Sigmoid colon (tissue), 7 donors: ENCODE data around the gene ABCF1. TPM values are rescaled to one million over a fixed set of nuclear protein-coding genes. Genes with fewer than 3 reads are reported as not detected.
"Not testable (repeated sequence)": the region's sequence is repeated elsewhere in the genome, so short reads cannot be mapped to it uniquely, and the experiment has no call there.

ENCODE experiments used
- DNase-seq: peaks from one replicate; pipeline ENCODE4 v3.0.0-alpha.2; 2019
- H3K27ac ChIP-seq, 4 donors: fragments of 200-600 bp; sonication (generic); one replicate each; pipeline ENCODE4 v1.5.1; 2016 to 2019; ENCODE audit warnings: mild to moderate bottlenecking in 1 of 4
- H3K27me3 ChIP-seq, 3 donors: fragments of 200-600 bp; sonication (generic); one replicate each; pipeline ENCODE4 v1.5.1; 2019; ENCODE audit warnings: mild to moderate bottlenecking in 1 of 3
- H3K36me3 ChIP-seq, 4 donors: fragments of 200-600 bp; sonication (generic); one replicate each; pipeline ENCODE4 v1.5.1; 2016 to 2019
- H3K4me1 ChIP-seq, 4 donors: fragments of 200-600 bp; sonication (generic); one replicate each; pipeline ENCODE4 v1.5.1; 2017 to 2019
- H3K4me3 ChIP-seq, 4 donors: fragments of 200-600 bp; sonication (generic); one replicate each; pipeline ENCODE4 v1.5.1; 2017 to 2019; ENCODE audit warnings: mild to moderate bottlenecking in 2 of 4, moderate library complexity in 1 of 4
- H3K9me3 ChIP-seq, 4 donors: fragments of 200-600 bp in 3 of 4; sonication (generic) in 3 of 4; one replicate each; pipeline versions ENCODE4 v1.5.1 to v1.6.1; 2013 to 2019
- CTCF ChIP-seq, 4 experiments: fragments of 450-650 bp in 3 of 4; fragments of 200-600 bp in 1 of 4; IDR thresholded peaks; one replicate each; pipeline ENCODE4 v1.5.1; 2016 to 2019; ENCODE audit warnings: antibody characterized with exemption in 4 of 4, mild to moderate bottlenecking in 3 of 4, moderate library complexity in 2 of 4
- EP300 ChIP-seq, 4 donors: sonication (generic); formaldehyde crosslinking; IDR thresholded peaks; one replicate each; pipeline ENCODE4 v1.6.1; 2017; ENCODE audit warnings: antibody characterized with exemption in 4 of 4
- POLR2A ChIP-seq, 2 donors: fragments of 450-650 bp; IDR thresholded peaks; one replicate each; pipeline ENCODE4 v1.6.1; 2016; ENCODE audit warnings: antibody characterized with exemption in 2 of 2, mild to moderate bottlenecking in 2 of 2, moderate library complexity in 2 of 2
- POLR2AphosphoS5 ChIP-seq, 4 donors: sonication (generic); formaldehyde crosslinking; IDR thresholded peaks; one replicate each; pipeline ENCODE4 v1.6.1; 2017; ENCODE audit warnings: antibody characterized with exemption in 4 of 4
- WGBS, 2 donors: extraction: QIAGEN DNeasy Blood & Tissue Kit; methylation state at CpG; one replicate each; pipeline ENCODE4 v1.1.7; 2013; 5-methylcytosine and 5-hydroxymethylcytosine counted together
- intact Hi-C: fragments of 100-400 bp; cut with DNase I; formaldehyde crosslinking; loops from one replicate; pipeline ENCODE4 v1.15.1; 2023
- polyA plus RNA-seq, 3 donors: library from polyadenylated mRNA; stranded (reverse); fragments of 200-250 nt; gene quantifications; one replicate each; pipeline ENCODE4 v1.2.3, GENCODE V29; 2013
- total RNA-seq, 4 donors: library from RNA; depleted of rRNA; stranded (reverse); fragments of >200 nt; gene quantifications; one replicate each; pipeline ENCODE4 v1.1.0, GENCODE V29; 2016
- donor health status: healthy with polysubstance abuse.
- donor health status: Bipolar disorder and iron deficiency.
- donor health status: healthy.

The ABCF1 gene
- total RNA-seq (10 to 100 TPM; 26.9 to 38.8 (median 33.6) TPM), polyA plus RNA-seq (10 to 100 TPM; 17.4 to 46.7 (median 25.4) TPM)

DNA sequence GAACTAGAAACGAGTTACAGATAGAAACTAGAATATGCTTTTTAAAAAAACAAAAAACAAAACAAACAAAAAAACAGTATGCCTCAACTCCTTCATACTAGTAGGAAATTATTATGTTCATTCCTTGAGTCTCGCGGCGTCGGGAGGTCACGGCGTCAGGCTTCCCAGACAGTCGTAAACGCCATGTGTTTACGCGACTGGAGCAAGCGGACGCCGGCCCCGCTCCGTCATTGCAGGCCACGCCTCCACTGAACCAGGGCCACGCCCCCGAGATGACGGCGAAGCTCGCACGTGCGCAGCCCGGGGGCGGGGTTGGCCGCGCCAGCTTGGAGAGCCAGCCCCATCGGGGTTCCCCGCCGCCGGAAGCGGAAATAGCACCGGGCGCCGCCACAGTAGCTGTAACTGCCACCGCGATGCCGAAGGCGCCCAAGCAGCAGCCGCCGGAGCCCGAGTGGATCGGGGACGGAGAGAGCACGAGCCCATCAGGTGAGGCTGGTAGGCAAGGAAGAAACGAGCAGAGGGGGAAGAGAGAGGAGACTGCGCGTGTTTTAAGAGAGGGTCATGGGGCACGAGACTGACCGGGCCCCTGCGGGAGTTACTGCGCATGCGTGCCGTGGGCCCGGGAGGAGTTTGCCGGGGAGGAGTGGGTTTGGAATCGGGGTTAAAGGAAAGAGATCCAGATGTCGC is at the start of gene ABCF1:
Gene ABCF1 (plus strand): TSS at position 368 of the 687 bp plus-strand sequence. CDS start 46 bp downstream, at position 414.
- DNase-seq: peak; percentile 99
- Histone ChIP-seq H3K4me3 (peak within 1 kb of the TSS; percentile 52 to 66 (median 62)), H3K9me3 (no peaks in the 10 kb centered on the region), H3K36me3 (peaks cover 0 to 5% (median 0%) of the 10 kb centered on the region in 4 donors), H3K27me3 (no peaks in the 10 kb centered on the region), H3K4me1 (peaks cover 0 to 38% (median 30%) of the 10 kb centered on the region in 4 donors), H3K27ac (peak within 1 kb of the TSS; percentile 84 to 91 (median 90))
- intact Hi-C loops: loop anchor here (2.0 kb wide), 1 partner anchor 14 kb away; the partner anchor contains the start of genes GNL1 and PRR3
- whole genome bisulfite sequencing, 2 donors: 0% methylated on average over 59 of the region's 59 CpGs
- TF ChIP-seq EP300 (IDR thresholded peaks at IDR 0.05) (peak in 2 of 4 donors; percentile 15 to 53), CTCF (IDR thresholded peaks at IDR 0.05) (no peak), POLR2AphosphoS5 (IDR thresholded peaks at IDR 0.05) (peak; percentile 86 to 96 (median 88)), POLR2A (IDR thresholded peaks at IDR 0.05) (peak; percentile 34 to 78)

- H3K9me3 ChIP-seq, intact Hi-C loops, H3K27me3 ChIP-seq, H3K36me3 ChIP-seq, DNase-seq, H3K4me3 ChIP-seq: not testable (repeated sequence)
- WGBS, 2 donors: 87% methylated on average over 5 of the region's 5 CpGs
- H3K4me1 ChIP-seq: peaks cover 0 to 22% (median 20%) of the 10 kb centered on the region in 4 donors
- peak overlapping the region in 1 of 4 donors; percentile 74 for H3K27ac ChIP-seq
Measured at GRCh38 chr6:30521952-30522351, 49.3 kb upstream of the ABCF1 start.

- DNase-seq, H3K27ac ChIP-seq, H3K9me3 ChIP-seq, H3K4me3 ChIP-seq, intact Hi-C loops, H3K36me3 ChIP-seq, H3K27me3 ChIP-seq: not testable (repeated sequence)
- H3K4me1 ChIP-seq: peaks cover 0 to 13% (median 6%) of the 10 kb centered on the region in 4 donors
- 96 to 97% methylated on average over 3 of the region's 3 CpGs for WGBS, 2 donors
Measured at GRCh38 chr6:30526444-30526843, 44.8 kb upstream of the ABCF1 start.

- H3K4me1 ChIP-seq: peaks cover 0 to 21% (median 4%) of the 10 kb centered on the region in 4 donors
- H3K27ac ChIP-seq, H3K27me3 ChIP-seq, DNase-seq, H3K9me3 ChIP-seq, H3K36me3 ChIP-seq, H3K4me3 ChIP-seq, intact Hi-C loops: not testable (repeated sequence)
- WGBS, 2 donors: 83 to 93% methylated on average over 17 of the region's 17 CpGs
Measured at GRCh38 chr6:30529349-30529875, 41.8 kb upstream of the ABCF1 start.

DNA sequence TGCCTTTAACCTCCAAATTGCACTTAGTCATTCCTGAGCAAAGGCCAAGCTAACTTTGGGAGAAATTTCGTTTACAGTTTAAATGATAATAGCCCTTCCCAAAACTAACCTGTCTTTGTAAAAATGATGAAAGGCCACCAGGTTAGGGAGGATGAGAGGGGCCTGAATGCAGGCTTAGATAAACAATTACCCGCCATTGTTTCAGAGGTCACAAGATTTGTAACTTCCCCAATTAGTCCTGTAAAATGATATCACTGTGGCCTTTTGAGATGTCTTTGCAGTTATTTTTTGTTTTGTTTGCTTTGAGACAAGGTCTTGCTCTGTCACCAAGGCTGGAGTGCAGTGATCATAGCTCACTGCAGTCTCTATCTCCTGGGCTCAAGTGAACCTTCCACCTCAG is 41.2 kb upstream of the ABCF1 start:
- H3K36me3 ChIP-seq: no peaks in the 10 kb centered on the region
- no peak for DNase-seq
- H3K27ac ChIP-seq: no peak overlapping the region
- H3K27me3 ChIP-seq: no peaks in the 10 kb centered on the region
- WGBS, 2 donors: 52 to 62% methylated on average over 2 of the region's 2 CpGs
- intact Hi-C loops: no loop called here
- no peaks in the 10 kb centered on the region for H3K9me3 ChIP-seq
- TF ChIP-seq POLR2AphosphoS5 (IDR thresholded peaks at IDR 0.05): no peak
- no peak for TF ChIP-seq EP300 (IDR thresholded peaks at IDR 0.05)
- no peak overlapping the region for H3K4me3 ChIP-seq
- H3K4me1 ChIP-seq: peaks cover 0 to 21% (median 4%) of the 10 kb centered on the region in 4 donors

- WGBS, 2 donors: 69 to 75% methylated on average over 15 of the region's 15 CpGs
- H3K36me3 ChIP-seq: no peaks in the 10 kb centered on the region
- no peaks in the 10 kb centered on the region for H3K27me3 ChIP-seq
- H3K9me3 ChIP-seq: no peaks in the 10 kb centered on the region
- DNase-seq: no peak
- peaks cover 0 to 9% (median 0%) of the 10 kb centered on the region in 4 donors for H3K4me1 ChIP-seq
- TF ChIP-seq POLR2A (IDR thresholded peaks at IDR 0.05): no peak
- no peak for TF ChIP-seq POLR2AphosphoS5 (IDR thresholded peaks at IDR 0.05)
- TF ChIP-seq CTCF (IDR thresholded peaks at IDR 0.05): no peak
- TF ChIP-seq EP300 (IDR thresholded peaks at IDR 0.05): no peak
- intact Hi-C loops: loop anchor here (2.0 kb wide), 1 partner anchor 51 kb away; no protein-coding TSS in a partner anchor
- no peak overlapping the region for H3K27ac ChIP-seq
- H3K4me3 ChIP-seq: no peak overlapping the region
Measured at GRCh38 chr6:30533460-30534294, 37.6 kb upstream of the ABCF1 start.
